H9 (cell line): Measurements from ENCODE around the gene SMAD3. TPM values are rescaled to one million over a fixed set of nuclear protein-coding genes. Genes with fewer than 3 reads are reported as not detected.

ENCODE experiments used
- DNase-seq: peaks from one replicate; pipeline ENCODE4 v3.0.0-alpha.2; 2017
- H2AFZ ChIP-seq: one replicate; pipeline ENCODE4 v1.6.1; 2013; ENCODE audit warnings: mild to moderate bottlenecking, low read length, control low read depth, moderate library complexity
- H2AK5ac ChIP-seq: 2 replicates; pipeline ENCODE4 v1.6.1; 2013; ENCODE audit warnings: low read length, control low read depth, mixed read lengths; ENCODE audit not compliant: insufficient read length
- H2BK120ac ChIP-seq: one replicate; pipeline ENCODE4 v1.6.1; 2013; ENCODE audit warnings: low read depth, mild to moderate bottlenecking, low read length, control low read depth, inconsistent platforms; ENCODE audit not compliant: poor library complexity, severe bottlenecking
- H2BK12ac ChIP-seq: 2 replicates; pipeline ENCODE4 v1.6.1; 2013; ENCODE audit warnings: low read length, control low read depth, mixed read lengths, low read depth; ENCODE audit not compliant: insufficient read length
- H2BK15ac ChIP-seq: 2 replicates; pipeline ENCODE4 v1.6.1; 2013; ENCODE audit warnings: low read depth, low read length, control low read depth
- H2BK20ac ChIP-seq: one replicate; pipeline ENCODE4 v1.6.1; 2013; ENCODE audit warnings: low read depth, mild to moderate bottlenecking, low read length, control low read depth, inconsistent platforms; ENCODE audit not compliant: poor library complexity, severe bottlenecking
- H2BK5ac ChIP-seq: 2 replicates; pipeline ENCODE4 v1.6.1; 2013; ENCODE audit warnings: low read length, control low read depth, mixed read lengths; ENCODE audit not compliant: insufficient read length
- H3K14ac ChIP-seq: 2 replicates; pipeline ENCODE4 v1.6.1; 2013; ENCODE audit warnings: low read length, control low read depth; ENCODE audit not compliant: insufficient read depth
- H3K18ac ChIP-seq: 2 replicates; pipeline ENCODE4 v1.6.1; 2013; ENCODE audit warnings: low read depth, mild to moderate bottlenecking, mixed read lengths, low read length, control low read depth; ENCODE audit not compliant: insufficient read length
- H3K23ac ChIP-seq: 2 replicates; pipeline ENCODE4 v1.6.1; 2013; ENCODE audit warnings: low read length, control low read depth, mixed read lengths, low read depth; ENCODE audit not compliant: insufficient read length
- H3K23me2 ChIP-seq: 2 replicates; pipeline ENCODE4 v1.6.1; 2013; ENCODE audit warnings: low read depth, mild to moderate bottlenecking, mixed read lengths, low read length, control low read depth; ENCODE audit not compliant: insufficient read length, poor library complexity, severe bottlenecking
- H3K27ac ChIP-seq: 2 replicates; pipeline ENCODE4 v1.5.1; 2013; ENCODE audit warnings: low read length, control low read depth, mixed read lengths, low read depth; ENCODE audit not compliant: insufficient read length
- H3K27me3 ChIP-seq: 2 replicates; pipeline ENCODE4 v1.6.1; 2013; ENCODE audit warnings: low read length, control low read depth, inconsistent platforms; ENCODE audit not compliant: insufficient read depth
- H3K4ac ChIP-seq: 2 replicates; pipeline ENCODE4 v1.6.1; 2013; ENCODE audit warnings: low read depth, mild to moderate bottlenecking, control low read depth, inconsistent platforms, low read length, moderate library complexity
- H3K4me1 ChIP-seq: 2 replicates; pipeline ENCODE4 v1.6.1; 2013; ENCODE audit warnings: low read length, control low read depth, inconsistent platforms; ENCODE audit not compliant: insufficient read depth
- H3K4me2 ChIP-seq: 2 replicates; pipeline ENCODE4 v1.6.1; 2013; ENCODE audit warnings: low read length, control low read depth, mixed read lengths; ENCODE audit not compliant: insufficient read length, insufficient read depth
- H3K56ac ChIP-seq: 2 replicates; pipeline ENCODE4 v1.6.1; 2013; ENCODE audit warnings: low read depth, mild to moderate bottlenecking, mixed read lengths, low read length, control low read depth; ENCODE audit not compliant: insufficient read length
- H3K79me1 ChIP-seq: 2 replicates; pipeline ENCODE4 v1.6.1; 2013; ENCODE audit warnings: low read depth, mild to moderate bottlenecking, moderate library complexity, low read length, control low read depth, inconsistent platforms; ENCODE audit not compliant: insufficient read depth, poor library complexity, severe bottlenecking
- H3K79me2 ChIP-seq: 2 replicates; pipeline ENCODE4 v1.6.1; 2013; ENCODE audit warnings: low read length, control low read depth, inconsistent platforms; ENCODE audit not compliant: insufficient read depth
- H3K9ac ChIP-seq: 2 replicates; pipeline ENCODE4 v1.6.1; 2013; ENCODE audit warnings: low read length, control low read depth, mixed read lengths; ENCODE audit not compliant: insufficient read length; ENCODE audit errors: extremely low read depth
- H3K9me3 ChIP-seq: one replicate; pipeline ENCODE4 v1.6.1; 2013; ENCODE audit warnings: low read depth, low read length, inconsistent platforms; ENCODE audit not compliant: control insufficient read depth
- H3T11ph ChIP-seq: one replicate; pipeline ENCODE4 v1.6.1; 2013; ENCODE audit warnings: mild to moderate bottlenecking, low read length, control low read depth, inconsistent platforms
- H4K20me1 ChIP-seq: one replicate; pipeline ENCODE4 v1.6.1; 2013; ENCODE audit not compliant: control insufficient read depth, insufficient read length, insufficient read depth
- H4K5ac ChIP-seq: 2 replicates; pipeline ENCODE4 v1.6.1; 2013; ENCODE audit warnings: low read depth, mild to moderate bottlenecking, mixed read lengths, low read length, control low read depth; ENCODE audit not compliant: insufficient read length
- H4K8ac ChIP-seq: replicated peaks from 2 replicates; pipeline ENCODE4 v1.6.1; 2013; ENCODE audit warnings: low read length, control low read depth, mixed read lengths, low read depth; ENCODE audit not compliant: insufficient read length
- H4K91ac ChIP-seq: 2 replicates; pipeline ENCODE4 v1.6.1; 2013; ENCODE audit warnings: low read depth, mild to moderate bottlenecking, moderate library complexity, mixed read lengths, low read length, control low read depth; ENCODE audit not compliant: insufficient read length
- H3K27ac Mint-ChIP-seq, 3 experiments: 2 replicates in 2 of 3; 3 replicates in 1 of 3; pipeline ENCODE4 v1.8.0; 2020 to 2021; ENCODE audit warnings: mixed read lengths in 3 of 3, mild to moderate bottlenecking in 1 of 3, moderate library complexity in 1 of 3
- H3K27me3 Mint-ChIP-seq: 2 replicates; pipeline ENCODE4 v1.8.0; 2021; ENCODE audit warnings: low read depth, mild to moderate bottlenecking, moderate library complexity, mixed read lengths
- H3K36me3 Mint-ChIP-seq, 3 experiments: 2 replicates in 2 of 3; 3 replicates in 1 of 3; pipeline ENCODE4 v1.8.0; 2020 to 2021; ENCODE audit warnings: low read depth in 3 of 3, mixed read lengths in 3 of 3; ENCODE audit not compliant: insufficient read depth in 1 of 3
- H3K4me1 Mint-ChIP-seq, 2 experiments: 2 replicates each; pipeline ENCODE4 v1.8.0; 2020; ENCODE audit warnings: mixed read lengths in 2 of 2
- H3K4me3 Mint-ChIP-seq, 2 experiments: 2 replicates in 1 of 2; 3 replicates in 1 of 2; pipeline ENCODE4 v1.8.0; 2020 to 2021; ENCODE audit warnings: mild to moderate bottlenecking in 2 of 2, mixed read lengths in 2 of 2, moderate library complexity in 1 of 2
- H3K9me3 Mint-ChIP-seq, 2 experiments: 2 replicates in 1 of 2; 3 replicates in 1 of 2; pipeline ENCODE4 v1.8.0; 2020; ENCODE audit warnings: mild to moderate bottlenecking in 2 of 2, mixed read lengths in 2 of 2, moderate library complexity in 1 of 2
- WGBS: extraction: QIAGEN DNeasy Blood & Tissue Kit; methylation state at CpG from one replicate; pipeline ENCODE4 v1.1.7; 2013; ENCODE audit warnings: missing lambda C conversion rate, low lambda C conversion rate, mixed read lengths; ENCODE audit not compliant: insufficient read length; ENCODE audit errors: extremely low coverage; 5-methylcytosine and 5-hydroxymethylcytosine counted together
- total RNA-seq: library from RNA; stranded (reverse); gene quantifications from 2 replicates; pipeline ENCODE4 v1.2.1, GENCODE V29; 2021
- TF ChIP-seq, protein P1 (sequence below): fragments of 200-600 bp; sonication (generic); conservative IDR thresholded peaks from 3 replicates; pipeline ENCODE4 v1.8.0; 2021; ENCODE audit warnings: antibody characterized with exemption, mild to moderate bottlenecking

The SMAD3 gene
- total RNA-seq, 1 experiment from 2014 or later, result 26.7 TPM

GRCh38 chr15:67172172-67172571 lies 106.8 kb downstream of the SMAD3 start:
- Mint-ChIP-seq H3K27me3 (no peaks in the 10 kb centered on the region), H3K27ac (no peak overlapping the region), H3K4me1 (peaks cover 45 to 53% of the 10 kb centered on the region in 2 experiments), H3K9me3 (no peaks in the 10 kb centered on the region), H3K36me3 (peaks cover 5 to 50% (median 14%) of the 10 kb centered on the region in 3 experiments; a peak in 6 of 7 replicates), H3K4me3 (no peak overlapping the region)
- Histone ChIP-seq H2BK15ac (no peak overlapping the region), H4K5ac (no peak overlapping the region), H4K8ac (no peak overlapping the region), H2AFZ (no peak overlapping the region), H3K4me1 (peaks cover 11% of the 10 kb centered on the region; the same call in 1 of the 2 replicates), H3K18ac (no peak overlapping the region), H2BK12ac (no peak overlapping the region), H3K27ac (no peak overlapping the region), H3T11ph (no peak overlapping the region), H3K9ac (no peak overlapping the region), H3K27me3 (no peaks in the 10 kb centered on the region), H2BK5ac (no peak overlapping the region), H3K14ac (no peak overlapping the region; the same call in 1 of the 2 replicates), H3K4me2 (no peak overlapping the region), H2AK5ac (no peak overlapping the region), H3K23me2 (no peaks in the 10 kb centered on the region), H3K79me2 (no peaks in the 10 kb centered on the region), H3K9me3 (no peaks in the 10 kb centered on the region), H4K91ac (no peak overlapping the region), H4K20me1 (no peaks in the 10 kb centered on the region), H2BK20ac (no peak overlapping the region), H3K79me1 (no peaks in the 10 kb centered on the region), H3K56ac (no peak overlapping the region), H3K23ac (no peak overlapping the region), H3K4ac (no peak overlapping the region), H2BK120ac (no peak overlapping the region)
- TF ChIP-seq, protein P1, sequence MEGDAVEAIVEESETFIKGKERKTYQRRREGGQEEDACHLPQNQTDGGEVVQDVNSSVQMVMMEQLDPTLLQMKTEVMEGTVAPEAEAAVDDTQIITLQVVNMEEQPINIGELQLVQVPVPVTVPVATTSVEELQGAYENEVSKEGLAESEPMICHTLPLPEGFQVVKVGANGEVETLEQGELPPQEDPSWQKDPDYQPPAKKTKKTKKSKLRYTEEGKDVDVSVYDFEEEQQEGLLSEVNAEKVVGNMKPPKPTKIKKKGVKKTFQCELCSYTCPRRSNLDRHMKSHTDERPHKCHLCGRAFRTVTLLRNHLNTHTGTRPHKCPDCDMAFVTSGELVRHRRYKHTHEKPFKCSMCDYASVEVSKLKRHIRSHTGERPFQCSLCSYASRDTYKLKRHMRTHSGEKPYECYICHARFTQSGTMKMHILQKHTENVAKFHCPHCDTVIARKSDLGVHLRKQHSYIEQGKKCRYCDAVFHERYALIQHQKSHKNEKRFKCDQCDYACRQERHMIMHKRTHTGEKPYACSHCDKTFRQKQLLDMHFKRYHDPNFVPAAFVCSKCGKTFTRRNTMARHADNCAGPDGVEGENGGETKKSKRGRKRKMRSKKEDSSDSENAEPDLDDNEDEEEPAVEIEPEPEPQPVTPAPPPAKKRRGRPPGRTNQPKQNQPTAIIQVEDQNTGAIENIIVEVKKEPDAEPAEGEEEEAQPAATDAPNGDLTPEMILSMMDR, result no peak
- no CpG with 5 or more reads among the region's 6 CpGs for WGBS
- no peak for DNase-seq
